GM19193 (cell line): ENCODE data around the gene MYO19.

ENCODE experiments used
- POLR2A ChIP-seq: IDR thresholded peaks from 4 replicates; pipeline ENCODE4 v1.6.1; 2011; ENCODE audit not compliant: insufficient read depth, insufficient read length; ENCODE audit errors: extremely low read depth

MYO19 gene

DNA sequence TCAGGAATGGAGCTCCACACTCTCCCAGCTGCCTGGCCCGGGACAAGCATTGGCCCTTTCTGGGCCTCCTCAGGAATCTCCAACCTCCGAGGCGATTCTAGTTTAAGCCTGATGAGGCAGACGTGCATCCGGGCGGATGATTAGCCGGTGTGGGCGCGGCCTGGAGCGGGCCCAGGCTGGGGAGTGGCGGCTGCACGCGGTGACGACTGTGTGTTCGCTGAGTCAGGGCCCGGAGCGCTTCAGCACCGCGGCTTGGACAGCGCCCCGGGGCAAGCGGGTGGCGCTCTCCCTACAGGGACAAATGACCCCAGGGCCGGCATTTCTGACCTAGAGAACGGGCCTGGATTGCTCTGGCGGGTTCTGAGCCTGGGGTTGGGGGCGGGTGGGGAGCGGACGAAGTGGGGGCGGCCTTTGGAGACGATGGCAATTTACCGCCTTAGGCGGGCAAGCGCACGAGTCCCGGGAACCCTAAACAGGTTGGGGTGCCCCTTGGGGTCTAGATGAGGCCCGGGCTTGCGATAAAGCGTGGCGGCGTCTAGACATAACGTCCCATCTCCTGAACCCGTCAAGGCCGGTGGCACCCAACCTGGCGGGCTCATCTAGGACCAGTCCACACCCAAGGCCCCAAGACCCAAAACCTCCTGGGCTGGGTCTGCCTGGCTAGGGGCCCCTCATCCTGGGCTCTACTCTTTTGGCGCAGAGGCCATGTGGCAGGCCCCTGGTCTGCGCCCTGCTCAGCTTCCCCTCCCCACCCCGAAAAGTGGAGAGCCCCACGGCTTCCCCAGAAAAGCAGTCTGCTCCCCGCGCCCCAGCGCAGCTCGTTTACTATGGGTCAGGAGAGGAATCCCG, 70.5 kb downstream of the MYO19 start:
- TF ChIP-seq POLR2A = no peak

DNA sequence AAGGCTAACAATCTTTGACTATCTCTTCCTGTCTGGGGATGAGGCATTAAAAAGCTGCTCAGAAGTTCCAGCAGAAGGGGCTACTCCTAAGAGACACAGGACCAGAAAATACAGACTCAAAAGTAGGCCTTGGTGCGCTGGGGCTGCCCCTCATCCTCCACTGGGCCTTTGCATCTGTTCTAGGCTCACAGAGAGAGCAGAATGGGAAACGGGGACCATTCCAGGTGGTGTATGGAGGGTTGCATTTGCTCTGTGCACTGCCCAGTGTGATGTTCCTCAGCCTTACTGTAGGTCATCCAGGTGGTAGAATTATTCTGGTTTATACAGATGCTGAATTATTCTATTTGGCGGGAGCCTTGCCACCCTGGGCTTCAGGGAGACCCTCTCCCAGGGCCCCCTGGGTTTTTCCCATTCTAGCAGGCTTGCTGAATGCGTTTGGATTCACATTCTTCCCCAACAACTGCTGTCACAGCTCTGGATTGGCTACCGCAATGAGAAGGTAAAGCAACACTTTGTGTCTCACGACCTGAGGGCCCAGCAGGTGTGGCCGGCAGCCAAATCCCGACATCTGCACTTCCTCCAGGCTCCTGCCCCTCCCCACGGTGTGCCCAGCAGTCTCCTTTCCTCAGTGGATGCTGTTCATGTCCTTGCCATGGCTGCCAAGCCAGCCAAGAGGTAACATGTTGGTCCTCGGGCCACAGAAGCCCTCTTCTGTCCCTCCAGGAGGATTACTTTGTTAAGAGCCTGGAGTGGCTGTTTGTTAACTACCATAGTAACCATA, 73.1 kb downstream of the MYO19 start:
- no peak for TF ChIP-seq POLR2A

DNA sequence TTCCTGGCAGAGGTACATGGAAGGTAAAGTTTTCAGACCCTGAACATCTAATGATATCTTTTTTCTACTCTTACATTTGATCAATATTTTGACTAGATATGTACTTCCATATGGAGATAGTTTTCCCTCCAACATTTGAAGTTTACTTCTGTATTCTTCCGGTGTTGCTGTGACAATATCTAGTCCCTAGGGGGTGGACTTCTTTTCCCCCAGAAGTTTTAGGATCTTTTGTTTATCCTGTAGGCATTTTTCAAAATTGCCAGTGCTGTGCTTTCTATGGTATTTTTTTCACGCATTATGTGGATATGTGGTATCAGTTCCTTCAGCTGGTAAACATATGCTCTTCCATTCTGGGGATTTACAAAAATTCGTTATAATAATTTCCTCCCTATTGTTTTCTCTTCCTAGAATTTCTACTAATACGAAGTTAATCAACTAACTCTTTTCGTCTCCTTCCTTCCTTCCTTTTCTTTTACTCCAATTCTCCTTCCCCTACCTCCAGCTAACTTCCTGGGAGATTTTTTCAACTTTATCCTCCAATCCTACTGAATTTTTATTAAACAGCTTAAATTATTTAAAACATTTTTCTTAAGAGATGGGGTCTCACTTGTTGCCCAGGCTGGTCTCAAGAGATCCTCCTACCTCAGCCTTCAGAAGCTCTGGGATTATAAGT, 74.3 kb downstream of the MYO19 start:
- no peak for TF ChIP-seq POLR2A

GRCh38 chr17:36459601-36460000, 75.1 kb downstream of the MYO19 start:
- no peak for TF ChIP-seq POLR2A

DNA sequence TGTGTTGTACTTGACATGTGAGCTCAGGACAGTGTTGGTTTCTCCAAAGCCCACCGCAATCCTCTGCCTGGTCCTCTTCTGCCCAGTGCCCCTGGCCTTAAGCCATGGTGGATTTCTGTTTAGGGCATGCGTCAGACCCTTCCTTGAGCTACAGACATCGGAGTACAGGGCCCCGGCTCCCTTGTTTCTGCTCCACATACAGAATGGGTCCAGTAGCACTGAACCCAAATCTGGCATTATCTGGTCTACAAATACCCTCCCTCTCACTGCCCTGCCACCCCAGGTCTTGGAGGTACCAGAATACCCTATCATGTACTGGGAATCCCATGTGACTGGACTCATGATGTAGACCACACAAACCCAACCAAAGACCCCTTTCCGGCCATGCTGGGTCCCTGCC, 75.6 kb downstream of the MYO19 start:
- TF ChIP-seq POLR2A = no peak
